HG03469 (cell line): ENCODE measurements around the gene NEDD8.
"Not testable (repeated sequence)": the region's sequence is repeated elsewhere in the genome, so short reads cannot be mapped to it uniquely, and the experiment has no call there.

Experiments used
- ATAC-seq: cut with Tn5 transposase; IDR thresholded peaks from one replicate; pipeline ENCODE4 v1.9.1; 2021; ENCODE audit warnings: mild to moderate bottlenecking, moderate library complexity, moderate number of reproducible peaks; ENCODE audit not compliant: unreplicated experiment

NEDD8 gene

DNA sequence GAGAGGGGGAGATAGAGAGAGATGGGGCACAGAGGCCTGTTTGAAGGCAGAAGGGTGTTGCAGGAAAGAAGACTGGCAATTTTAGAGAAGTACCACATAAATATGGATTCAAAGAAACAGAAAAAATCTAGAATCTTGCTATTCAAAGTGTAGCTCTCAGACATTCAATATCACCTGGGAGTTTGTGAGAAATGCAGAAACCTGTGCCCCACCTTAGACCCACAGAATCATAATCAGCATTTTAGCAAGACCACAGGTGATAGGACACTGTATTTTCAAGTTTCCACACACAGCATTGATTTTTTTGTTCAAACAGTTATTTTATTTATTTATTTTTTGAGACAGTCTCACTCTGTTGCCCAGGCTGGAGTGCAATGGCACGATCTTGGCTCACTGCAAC, 3.3 kb downstream of the NEDD8 start:
- no peak for ATAC-seq

DNA sequence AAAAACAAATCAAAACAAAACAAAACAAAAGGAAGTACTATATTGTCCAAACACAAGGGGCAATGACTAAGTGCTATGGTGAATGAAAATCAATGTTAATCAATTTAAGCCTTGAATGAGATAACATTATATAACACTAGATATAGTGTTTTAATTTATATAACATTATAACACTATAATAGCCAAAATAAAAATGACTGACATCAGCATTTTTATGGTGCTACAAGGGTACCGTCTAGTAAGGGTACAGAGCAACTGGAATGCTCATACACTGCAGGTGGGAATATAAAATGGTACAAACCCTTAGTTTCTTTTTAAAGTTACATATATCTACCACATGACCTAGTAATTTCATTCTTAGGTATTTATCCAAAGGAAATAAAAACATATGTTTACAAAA, 5.7 kb downstream of the NEDD8 start:
- no peak for ATAC-seq

DNA sequence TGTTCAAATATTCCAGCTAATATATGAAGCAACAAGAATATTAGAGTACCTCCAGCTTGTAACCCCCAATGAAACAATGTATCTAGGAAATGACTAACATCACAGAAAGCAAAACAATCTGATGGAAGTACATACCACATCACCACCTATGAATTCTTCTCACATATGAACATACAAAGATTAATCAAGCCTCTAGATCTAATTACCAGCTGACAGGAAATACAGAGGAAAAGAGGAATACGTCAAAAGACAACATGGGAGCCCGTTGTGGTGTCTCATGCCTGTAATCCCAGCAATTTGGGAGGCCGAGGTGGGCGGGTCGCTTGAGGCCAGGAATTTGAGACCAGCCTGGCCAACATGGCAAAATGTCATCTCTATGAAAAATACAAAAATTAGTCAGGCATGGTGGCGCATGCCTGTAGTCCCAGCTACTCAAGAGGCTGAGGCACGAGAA, 7.5 kb downstream of the NEDD8 start:
- ATAC-seq, result no peak

DNA sequence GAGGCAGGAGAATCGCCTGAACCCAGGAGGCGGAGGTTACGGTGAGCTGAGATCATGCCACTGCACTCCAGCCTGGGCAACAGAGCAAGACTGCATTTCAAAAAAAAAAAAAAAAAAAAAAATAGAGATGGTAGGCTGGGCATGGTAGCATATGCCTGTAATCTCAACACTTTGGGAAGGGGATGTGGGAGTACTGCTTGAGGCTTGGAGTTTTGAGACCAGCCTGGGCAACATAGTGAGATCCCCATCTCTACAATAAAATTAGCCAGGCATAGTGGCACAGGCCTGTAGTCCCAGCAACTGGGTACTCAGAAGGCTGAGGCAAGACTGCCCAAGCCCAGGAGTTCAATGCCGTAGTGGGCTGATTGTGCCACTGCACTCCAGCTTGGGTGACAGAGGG, 9.2 kb downstream of the NEDD8 start:
- not testable (repeated sequence) for ATAC-seq

DNA sequence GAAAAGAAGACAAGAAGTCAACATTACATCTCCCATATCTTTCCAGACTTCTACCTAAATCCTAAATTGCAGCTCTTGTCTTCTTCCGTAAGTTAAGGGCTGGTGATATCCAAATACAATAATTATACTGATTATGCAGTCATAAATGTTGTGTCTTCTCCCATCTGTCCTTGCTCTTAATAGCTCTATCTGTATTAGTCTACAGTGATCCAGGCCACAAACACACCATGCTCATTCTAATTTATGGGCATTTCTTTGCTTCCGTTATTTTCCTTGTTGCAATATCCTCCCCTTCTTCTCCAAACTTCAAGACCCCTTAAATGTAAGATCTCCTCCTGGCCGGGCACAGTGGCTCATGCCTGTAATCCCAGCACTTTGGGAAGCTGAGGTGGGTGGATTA, 12.6 kb downstream of the NEDD8 start:
- ATAC-seq, result no peak

DNA sequence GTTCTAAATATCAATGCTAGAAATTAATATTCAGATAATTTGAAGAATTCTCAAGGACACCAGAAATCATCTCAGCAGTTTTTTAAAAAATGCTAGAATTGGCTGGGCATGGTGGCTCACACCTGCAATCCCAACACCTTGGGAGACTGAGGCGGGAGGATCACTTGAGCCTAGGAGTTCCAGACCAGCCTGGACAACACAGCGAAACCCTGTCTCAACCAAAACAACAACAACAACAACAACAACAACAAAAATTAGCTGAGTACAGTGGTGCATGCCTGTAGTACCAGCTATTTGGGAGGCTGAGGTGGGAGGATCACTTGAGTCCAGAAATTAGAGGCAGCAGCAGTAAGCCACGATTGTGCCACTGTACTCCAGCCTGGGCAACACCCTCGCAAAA, 13.1 kb downstream of the NEDD8 start:
- no peak for ATAC-seq

DNA sequence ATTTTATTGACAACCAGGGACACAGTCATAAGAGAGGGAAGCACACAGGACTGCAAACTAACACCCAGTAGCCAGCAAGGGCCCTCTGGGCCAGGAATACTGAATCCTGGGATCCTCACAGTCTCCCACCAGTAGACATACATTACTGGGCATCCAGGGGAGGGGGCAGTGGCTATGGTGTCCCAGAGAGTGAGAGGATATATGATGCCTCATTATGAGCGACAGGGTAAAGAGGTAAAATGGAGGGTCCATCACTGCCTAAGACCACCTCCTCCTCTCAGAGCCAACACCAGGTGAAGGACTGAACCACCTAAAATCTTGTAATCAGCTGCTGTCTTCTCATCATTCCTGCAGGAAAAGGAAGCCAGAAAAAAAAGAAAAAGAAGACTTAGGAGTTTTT, 15.3 kb downstream of the NEDD8 start:
- ATAC-seq, result not testable (repeated sequence)

DNA sequence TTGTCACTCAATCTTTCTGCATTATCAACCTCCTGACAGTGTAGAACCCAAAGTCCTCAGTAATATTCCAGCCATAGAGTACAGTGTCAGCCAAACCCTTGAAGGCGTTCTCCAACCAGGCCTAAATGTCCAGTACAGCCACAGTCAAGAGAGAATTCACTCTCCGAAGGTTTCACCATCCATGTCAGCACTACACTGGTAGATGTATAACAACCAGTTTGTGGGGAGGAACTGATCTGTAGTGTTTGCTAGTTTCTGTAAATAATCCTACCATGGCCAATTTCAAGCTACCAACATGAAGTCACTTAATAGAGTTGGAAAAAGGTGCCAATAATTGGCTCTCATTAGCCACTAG, 15.8 kb downstream of the NEDD8 start:
- ATAC-seq, result no peak

DNA sequence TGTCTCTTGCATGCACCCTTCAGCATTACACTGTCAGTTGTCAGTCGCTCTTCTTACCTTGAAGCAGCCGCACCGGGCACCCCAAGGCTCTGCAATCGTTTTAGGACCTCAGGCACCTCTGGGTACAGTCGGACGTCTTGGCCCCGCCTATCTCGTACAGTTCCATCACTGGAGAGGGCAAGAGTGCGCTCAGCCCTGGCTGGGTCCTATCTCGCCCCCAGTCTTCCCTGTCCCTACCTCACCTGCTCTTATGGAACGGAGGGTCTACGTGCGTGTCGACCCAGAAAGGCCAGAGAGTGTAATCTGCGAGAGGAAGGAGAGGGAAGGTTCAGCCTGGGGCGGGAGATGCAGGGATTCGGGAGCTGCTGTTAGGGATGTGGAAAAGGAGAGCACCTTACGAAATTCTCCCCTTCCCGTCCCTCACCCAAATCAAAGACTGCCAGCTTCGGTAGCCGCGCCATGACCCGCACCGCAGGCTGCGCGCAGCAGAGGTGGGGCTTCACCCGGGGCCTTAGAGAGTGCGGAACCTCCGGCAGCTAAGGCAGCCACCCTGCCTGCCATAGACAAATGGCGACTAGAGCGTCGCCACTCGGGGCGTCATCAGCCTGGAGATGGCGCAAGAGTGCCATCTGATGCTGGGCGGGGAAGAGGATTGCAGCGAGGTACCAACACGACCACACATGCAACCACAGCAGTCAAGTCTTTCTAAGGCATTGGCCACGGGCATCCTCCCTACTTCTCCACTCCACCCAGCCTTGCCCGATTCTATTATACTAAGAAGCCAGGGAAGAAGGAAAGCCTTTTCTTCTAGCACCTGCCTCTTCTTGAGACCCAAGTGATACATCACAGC, 16.4 kb downstream of the NEDD8 start, which contains the start of gene MDP1:
Gene MDP1, minus strand, starts transcription at position 572 of the 850 bp plus-strand sequence. Its CDS starts 111 bp downstream, at position 461.
- peak; percentile 54 for ATAC-seq

DNA sequence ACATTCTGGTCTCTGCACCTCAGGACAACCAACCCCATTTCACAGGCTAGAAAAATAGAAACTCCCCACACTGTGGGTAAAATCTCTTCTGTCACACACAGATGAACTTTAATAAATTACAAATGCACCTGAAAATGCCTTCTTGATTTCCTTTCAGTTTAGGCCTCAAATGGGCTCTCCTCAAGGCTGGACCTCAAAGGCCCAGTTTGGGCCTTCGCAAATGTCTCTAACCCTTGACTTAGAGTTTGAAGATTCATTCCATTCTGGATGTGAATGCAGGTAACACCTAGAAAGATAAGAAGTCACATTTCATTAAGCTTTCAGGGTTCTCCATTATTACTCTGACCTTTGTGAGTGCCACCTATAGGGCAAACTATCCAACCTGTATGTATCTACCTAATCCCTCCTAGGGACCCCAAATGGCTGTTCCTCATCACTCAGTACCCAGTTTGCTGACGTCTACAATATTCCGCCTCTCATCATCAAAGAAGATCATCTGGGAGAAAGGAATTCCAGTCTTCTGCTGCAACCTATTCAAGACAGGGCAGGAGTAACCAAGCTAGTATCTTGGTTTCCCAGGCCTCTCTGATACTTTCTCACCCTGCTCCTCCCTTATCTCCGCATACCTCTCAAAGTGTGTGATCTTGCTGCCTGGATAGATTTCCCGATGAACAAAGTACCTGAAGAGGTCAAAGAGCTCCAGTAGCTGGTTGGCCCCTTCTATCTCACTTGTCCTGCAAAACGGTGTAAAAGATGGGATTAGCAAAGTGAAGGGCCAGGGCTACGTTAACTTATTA, 18.1 kb downstream of the NEDD8 start:
- ATAC-seq, result no peak

DNA sequence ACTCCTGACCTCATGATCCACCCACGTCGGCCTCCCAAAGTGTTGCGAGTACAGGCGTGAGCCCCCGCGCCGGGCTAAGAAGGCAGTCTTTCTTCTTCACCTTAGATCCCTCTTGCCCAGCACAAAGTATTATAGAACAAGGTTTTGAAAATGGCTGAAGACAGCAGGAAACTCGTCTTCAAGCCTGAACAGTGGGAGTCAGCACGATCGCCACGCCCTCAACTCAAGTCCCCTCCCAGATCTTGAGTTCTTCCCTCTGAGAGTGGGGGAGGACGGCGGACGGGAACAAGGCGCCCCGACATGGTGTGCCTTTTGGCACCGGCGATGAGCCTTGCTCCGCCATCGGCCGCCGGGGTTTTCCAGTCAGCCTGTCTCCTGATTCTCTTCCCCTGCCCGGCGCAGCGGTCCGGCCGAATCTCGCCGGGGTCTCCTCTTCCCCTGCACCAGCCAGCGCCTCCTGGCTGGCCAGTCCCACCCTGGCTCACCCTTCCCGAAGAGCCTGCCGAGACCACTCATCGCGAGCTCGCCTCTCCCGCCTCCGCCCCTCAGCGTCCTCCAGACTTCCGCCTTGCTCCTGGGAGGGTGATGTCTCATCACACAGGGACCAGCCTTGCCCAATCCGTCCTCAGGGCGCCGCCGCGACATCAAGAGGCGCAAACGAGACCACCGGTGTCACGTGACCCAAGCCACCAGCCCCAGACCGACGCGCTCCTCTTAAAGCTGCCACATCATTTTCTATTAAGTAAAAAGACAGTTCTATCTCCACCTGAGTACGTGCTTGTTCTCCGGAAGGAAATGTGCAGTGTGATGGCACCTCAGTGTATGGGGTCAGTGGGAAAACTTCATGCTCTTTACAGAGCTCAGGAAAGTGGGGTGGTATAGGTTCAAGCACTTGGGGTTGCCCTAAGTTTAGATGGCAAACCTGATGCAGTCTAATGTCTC, 19.0 kb downstream of the NEDD8 start, which contains the start of gene CHMP4A:
Gene CHMP4A, minus strand, starts transcription at position 565 of the 942 bp plus-strand sequence. Its CDS starts 49 bp downstream, at position 516.
- peak; percentile 54 for ATAC-seq

DNA sequence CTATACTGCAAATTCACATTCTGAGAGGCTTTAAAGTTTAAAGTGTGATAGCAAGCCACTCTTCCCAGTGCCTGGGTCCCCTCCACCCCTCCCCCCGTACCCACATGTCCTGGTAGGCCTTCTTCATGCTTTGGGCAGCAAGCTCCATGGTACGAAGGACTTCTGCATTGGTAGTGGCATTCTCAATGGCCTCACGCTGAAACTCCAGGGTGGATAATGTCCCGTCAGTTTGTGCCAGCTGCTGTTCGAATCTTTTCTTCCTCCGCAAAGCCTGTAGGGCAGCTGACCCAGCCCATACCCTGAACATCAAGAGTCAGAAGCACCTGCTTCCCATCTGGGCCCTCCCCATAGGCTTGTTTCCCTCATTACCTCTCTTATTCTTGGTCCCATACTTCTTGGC, 20.9 kb downstream of the NEDD8 start:
- ATAC-seq, result no peak

DNA sequence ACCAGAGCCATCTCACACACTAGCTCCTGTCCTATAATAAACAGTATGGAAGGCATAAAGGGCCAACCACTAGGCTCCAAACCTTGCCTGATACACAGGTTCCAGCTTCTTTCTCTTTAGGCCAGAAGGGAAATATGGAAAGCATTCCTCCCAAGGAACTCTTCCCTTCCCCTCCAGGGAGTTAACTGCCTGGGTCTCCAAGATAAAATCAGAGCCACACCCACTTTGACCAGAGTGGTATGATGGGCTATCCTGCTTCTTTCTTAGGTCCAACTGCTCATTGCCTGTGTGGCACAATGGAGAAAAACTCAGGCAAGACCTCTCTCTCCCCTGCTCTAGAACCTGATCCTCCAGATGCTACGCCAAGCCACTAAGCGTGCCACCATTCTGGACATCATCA, 24.5 kb downstream of the NEDD8 start:
- no peak for ATAC-seq

DNA sequence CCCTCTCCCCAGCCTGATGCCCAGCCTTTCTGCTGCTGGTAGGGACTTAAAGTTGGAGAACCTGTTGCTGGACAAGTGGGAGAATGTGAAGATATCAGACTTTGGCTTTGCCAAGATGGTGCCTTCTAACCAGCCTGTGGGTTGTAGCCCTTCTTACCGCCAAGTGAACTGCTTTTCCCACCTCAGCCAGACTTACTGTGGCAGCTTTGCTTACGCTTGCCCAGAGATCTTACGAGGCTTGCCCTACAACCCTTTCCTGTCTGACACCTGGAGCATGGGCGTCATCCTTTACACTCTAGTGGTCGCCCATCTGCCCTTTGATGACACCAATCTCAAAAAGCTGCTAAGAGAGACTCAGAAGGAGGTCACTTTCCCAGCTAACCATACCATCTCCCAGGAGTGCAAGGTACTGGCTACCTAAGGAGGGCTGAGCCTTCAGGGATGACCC, 25.0 kb downstream of the NEDD8 start:
- no peak for ATAC-seq

DNA sequence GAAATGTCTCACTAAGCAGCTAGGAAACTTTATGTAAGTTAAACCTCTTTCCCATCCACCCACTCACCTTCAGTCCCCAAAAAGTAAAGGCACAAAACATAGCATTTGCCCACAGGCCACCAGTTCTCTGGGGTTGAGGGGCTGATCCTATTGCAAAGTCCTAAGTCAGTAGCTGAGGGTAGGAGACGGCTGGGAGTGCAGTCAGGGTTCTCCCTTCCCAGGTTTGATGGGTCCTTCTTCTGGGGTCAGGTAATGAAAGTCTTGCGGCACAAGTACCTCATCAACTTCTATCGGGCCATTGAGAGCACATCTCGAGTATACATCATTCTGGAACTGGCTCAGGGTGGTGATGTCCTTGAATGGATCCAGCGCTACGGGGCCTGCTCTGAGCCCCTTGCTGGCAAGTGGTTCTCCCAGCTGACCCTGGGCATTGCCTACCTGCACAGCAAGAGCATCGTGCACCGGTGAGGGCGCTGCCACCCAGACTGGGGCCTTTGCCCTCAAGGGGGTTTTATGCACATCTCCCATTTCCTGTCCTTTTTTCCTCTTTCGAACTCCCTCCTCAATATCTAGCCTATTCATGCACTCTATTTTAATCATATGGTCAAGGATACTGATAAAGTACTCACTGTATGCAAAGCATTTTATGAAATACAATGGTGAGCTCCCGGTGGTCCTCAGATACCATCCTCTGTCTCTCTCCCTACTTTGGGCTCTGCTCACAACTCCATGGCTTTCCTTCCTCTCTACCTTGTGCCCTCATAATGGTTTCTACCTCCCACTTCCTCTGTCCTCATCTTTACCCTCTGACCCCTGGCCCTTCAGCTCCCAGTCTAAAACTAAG, 25.7 kb downstream of the NEDD8 start:
- ATAC-seq, result no peak

DNA sequence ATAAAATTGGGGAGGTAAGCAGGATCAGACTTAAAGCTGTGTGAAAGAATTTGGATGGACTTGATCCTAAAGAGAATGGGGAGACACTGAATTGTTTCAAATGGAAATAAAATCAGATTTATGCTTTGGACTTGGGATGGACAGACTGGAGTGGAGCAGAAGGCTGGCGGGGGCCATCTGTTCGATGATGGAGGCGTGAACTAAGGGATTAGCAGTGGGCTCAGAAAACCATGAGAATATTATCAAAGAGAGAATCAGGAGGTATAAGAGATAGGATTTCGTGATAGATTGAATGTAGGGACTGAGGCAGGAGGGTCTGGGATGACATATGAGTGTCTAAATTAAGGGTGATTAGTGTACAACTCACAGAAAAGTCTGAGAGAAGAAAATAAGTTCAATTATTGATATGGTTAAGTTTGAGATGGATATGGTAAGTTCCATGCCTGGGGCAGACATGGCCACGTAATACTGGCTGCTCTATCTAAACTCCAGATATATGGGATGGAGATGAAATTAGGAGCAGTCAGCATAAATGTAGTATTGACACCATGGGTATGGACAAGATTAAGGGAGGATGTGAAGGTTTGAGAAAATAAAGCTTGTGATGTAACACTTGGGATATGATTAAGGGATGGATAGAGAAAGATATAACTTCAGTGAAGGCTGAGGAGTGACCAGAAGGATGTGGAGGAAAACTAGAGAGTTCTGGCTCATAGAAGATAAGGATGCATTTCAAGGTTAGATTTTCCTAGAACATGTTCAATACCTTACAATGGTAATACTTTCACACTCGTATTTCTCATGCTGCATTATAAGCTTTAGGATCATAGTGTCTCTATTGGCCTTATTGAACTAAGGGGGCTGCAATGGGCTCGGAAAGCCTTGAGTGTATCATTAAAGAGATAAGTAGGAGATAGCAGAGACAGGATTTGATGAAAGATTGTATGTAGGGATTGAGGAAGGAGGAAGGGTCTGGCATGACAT, 27.7 kb downstream of the NEDD8 start:
- no peak for ATAC-seq

DNA sequence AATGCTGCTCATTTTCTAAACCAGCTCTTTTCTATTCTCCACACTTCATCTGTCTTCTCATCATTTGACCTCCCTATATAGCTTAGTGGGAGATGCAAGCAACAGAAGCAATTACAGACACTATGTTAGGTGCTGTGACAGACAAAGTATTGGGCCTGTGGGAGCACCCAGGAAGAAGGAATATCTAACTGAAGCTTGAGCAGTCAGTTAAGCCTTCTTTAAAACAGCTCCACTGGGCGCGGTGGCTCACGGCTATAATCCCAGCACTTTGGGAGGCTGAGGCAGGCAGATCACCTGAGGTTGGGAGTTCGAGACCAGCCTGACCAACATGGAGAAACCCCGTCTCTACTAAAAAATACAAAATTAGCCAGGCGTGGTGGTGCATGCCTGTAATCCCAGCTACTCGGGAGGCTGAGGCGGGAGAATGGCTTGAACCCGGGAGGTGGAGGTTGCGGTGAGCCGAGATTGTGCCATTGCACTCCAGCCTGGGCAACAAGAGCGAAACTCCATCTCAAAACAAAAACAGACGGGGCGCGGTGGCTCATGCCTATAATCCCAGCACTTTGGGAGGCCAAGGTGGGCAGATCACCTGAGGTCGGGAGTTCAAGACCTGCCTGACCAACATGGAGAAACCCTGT, 28.8 kb downstream of the NEDD8 start:
- not testable (repeated sequence) for ATAC-seq

DNA sequence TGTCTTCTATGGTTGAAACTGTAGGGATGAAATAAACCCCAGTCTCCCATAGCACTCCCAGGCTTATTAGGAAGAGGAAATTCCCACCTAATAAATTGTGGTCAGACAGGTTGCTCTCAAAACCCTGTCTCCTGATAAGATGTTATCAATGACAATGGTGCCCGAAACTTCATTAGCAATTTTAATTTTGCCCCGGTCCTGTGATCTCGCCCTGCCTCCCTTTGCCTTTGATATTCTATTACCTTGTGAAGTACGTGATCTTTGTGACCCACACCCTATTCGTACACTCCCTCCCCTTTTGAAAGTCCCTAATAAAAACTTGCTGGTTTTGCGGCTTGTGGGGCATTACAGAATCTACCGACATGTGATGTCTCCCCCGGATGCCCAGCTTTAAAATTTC, 29.6 kb downstream of the NEDD8 start:
- not testable (repeated sequence) for ATAC-seq
